Mesendoderm (in vitro differentiated cells): ENCODE measurements around the gene CD7.

Experiments
- DNase-seq: peaks from one replicate; pipeline ENCODE4 v3.0.0; 2013
- H2AK5ac ChIP-seq: 2 replicates; pipeline ENCODE4 v1.6.1; 2013; ENCODE audit warnings: low read length, inconsistent platforms
- H2BK120ac ChIP-seq: 2 replicates; pipeline ENCODE4 v1.6.1; 2013; ENCODE audit warnings: low read depth, mild to moderate bottlenecking, low read length, moderate library complexity, mixed read lengths
- H2BK15ac ChIP-seq: replicated peaks from 2 replicates; pipeline ENCODE4 v1.6.1; 2013; ENCODE audit warnings: low read depth, mild to moderate bottlenecking, moderate library complexity
- H2BK5ac ChIP-seq: 2 replicates; pipeline ENCODE4 v1.6.1; 2013; ENCODE audit warnings: low read length, inconsistent platforms
- H3K18ac ChIP-seq: 2 replicates; pipeline ENCODE4 v1.6.1; 2013; ENCODE audit warnings: mild to moderate bottlenecking, low read length, mixed read lengths
- H3K23ac ChIP-seq: one replicate; pipeline ENCODE4 v1.6.1; 2013; ENCODE audit warnings: low read length
- H3K27ac ChIP-seq: 2 replicates; pipeline ENCODE4 v1.5.1; 2013; ENCODE audit warnings: low read depth, mild to moderate bottlenecking, inconsistent platforms, low read length, moderate library complexity
- H3K27me3 ChIP-seq: 2 replicates; pipeline ENCODE4 v1.6.1; 2013; ENCODE audit warnings: low read length, control low read depth, mild to moderate bottlenecking, inconsistent platforms; ENCODE audit not compliant: insufficient read depth, poor library complexity
- H3K36me3 ChIP-seq: 2 replicates; pipeline ENCODE4 v1.6.1; 2013; ENCODE audit warnings: low read length, inconsistent platforms; ENCODE audit not compliant: control insufficient read depth, insufficient read depth
- H3K4ac ChIP-seq: one replicate; pipeline ENCODE4 v1.6.1; 2013; ENCODE audit warnings: low read depth, mild to moderate bottlenecking, low read length, moderate library complexity
- H3K4me1 ChIP-seq: 2 replicates; pipeline ENCODE4 v1.6.1; 2013; ENCODE audit warnings: low read depth, low read length, inconsistent platforms; ENCODE audit not compliant: control insufficient read depth
- H3K4me2 ChIP-seq: 2 replicates; pipeline ENCODE4 v1.6.1; 2013; ENCODE audit warnings: low read length
- H3K4me3 ChIP-seq: 2 replicates; pipeline ENCODE4 v1.5.1; 2013; ENCODE audit warnings: mild to moderate bottlenecking, low read length
- H3K56ac ChIP-seq: one replicate; pipeline ENCODE4 v1.6.1; 2013; ENCODE audit warnings: low read length
- H3K79me1 ChIP-seq: 2 replicates; pipeline ENCODE4 v1.6.1; 2013; ENCODE audit warnings: low read length, inconsistent platforms
- H3K79me2 ChIP-seq: 2 replicates; pipeline ENCODE4 v1.6.1; 2013; ENCODE audit warnings: mild to moderate bottlenecking, low read length; ENCODE audit not compliant: control insufficient read depth, insufficient read depth
- H3K9ac ChIP-seq: 2 replicates; pipeline ENCODE4 v1.6.1; 2013; ENCODE audit warnings: low read length, inconsistent platforms
- H4K5ac ChIP-seq: one replicate; pipeline ENCODE4 v1.6.1; 2013; ENCODE audit warnings: low read length
- H4K8ac ChIP-seq: one replicate; pipeline ENCODE4 v1.6.1; 2013; ENCODE audit warnings: low read depth, mild to moderate bottlenecking, control low read depth, low read length, moderate library complexity
- WGBS: extraction: QIAGEN DNeasy Blood & Tissue Kit; methylation state at CpG from one replicate; pipeline ENCODE4 v1.1.7; 2013; ENCODE audit warnings: low lambda C conversion rate, missing lambda C conversion rate; ENCODE audit not compliant: insufficient coverage; ENCODE audit errors: extremely low coverage; 5-methylcytosine and 5-hydroxymethylcytosine counted together

Gene CD7

GRCh38 chr17:82304826-82305726, 12.3 kb downstream of the CD7 start:
- Histone ChIP-seq H4K5ac (no peak overlapping the region), H3K4me3 (no peak overlapping the region), H3K23ac (no peak overlapping the region), H2BK120ac (no peak overlapping the region), H3K79me1 (no peaks in the 10 kb centered on the region), H4K8ac (no peak overlapping the region), H3K27me3 (no peaks in the 10 kb centered on the region), H3K56ac (no peak overlapping the region), H3K27ac (no peak overlapping the region), H3K36me3 (no peaks in the 10 kb centered on the region), H2BK15ac (no peak overlapping the region), H3K4ac (no peak overlapping the region), H3K4me1 (no peaks in the 10 kb centered on the region), H3K9ac (no peak overlapping the region), H2AK5ac (no peak overlapping the region), H3K18ac (no peak overlapping the region), H3K79me2 (no peaks in the 10 kb centered on the region), H3K4me2 (no peak overlapping the region), H2BK5ac (no peak overlapping the region)
- no CpG with 5 or more reads among the region's 23 CpGs for WGBS
- no peak for DNase-seq

GRCh38 chr17:82303944-82304808, 13.2 kb downstream of the CD7 start:
- Histone ChIP-seq H3K4ac (no peak overlapping the region), H3K56ac (no peak overlapping the region), H3K4me1 (no peaks in the 10 kb centered on the region), H4K5ac (no peak overlapping the region), H4K8ac (no peak overlapping the region), H3K4me3 (no peak overlapping the region), H2BK15ac (no peak overlapping the region), H2BK120ac (no peak overlapping the region), H3K27ac (no peak overlapping the region), H3K27me3 (no peaks in the 10 kb centered on the region), H3K23ac (no peak overlapping the region), H3K18ac (no peak overlapping the region), H3K36me3 (no peaks in the 10 kb centered on the region), H2AK5ac (no peak overlapping the region), H3K79me2 (no peaks in the 10 kb centered on the region), H3K4me2 (no peak overlapping the region), H3K79me1 (no peaks in the 10 kb centered on the region), H3K9ac (no peak overlapping the region), H2BK5ac (no peak overlapping the region)
- DNase-seq: no peak
- WGBS: no CpG with 5 or more reads among the region's 26 CpGs

- Histone ChIP-seq H3K9ac (no peak overlapping the region), H3K36me3 (no peaks in the 10 kb centered on the region), H3K4me3 (no peak overlapping the region), H3K4me1 (no peaks in the 10 kb centered on the region), H2BK15ac (no peak overlapping the region), H3K79me2 (no peaks in the 10 kb centered on the region), H3K18ac (no peak overlapping the region), H3K4me2 (no peak overlapping the region), H3K23ac (no peak overlapping the region), H3K56ac (no peak overlapping the region), H4K8ac (no peak overlapping the region), H2BK120ac (no peak overlapping the region), H3K27me3 (no peaks in the 10 kb centered on the region), H3K27ac (no peak overlapping the region), H2BK5ac (no peak overlapping the region), H3K79me1 (no peaks in the 10 kb centered on the region), H4K5ac (no peak overlapping the region), H2AK5ac (no peak overlapping the region), H3K4ac (no peak overlapping the region)
- no peak for DNase-seq
- WGBS: no CpG with 5 or more reads among the region's 35 CpGs
These were observed 14.1 kb downstream of the CD7 start for GRCh38 chr17:82302991-82303943.

- no peak overlapping the region for H3K23ac ChIP-seq
- H3K4ac ChIP-seq: no peak overlapping the region
- H3K79me2 ChIP-seq: no peaks in the 10 kb centered on the region
- no peak overlapping the region for H3K9ac ChIP-seq
- H2BK120ac ChIP-seq: no peak overlapping the region
- no peak overlapping the region for H2AK5ac ChIP-seq
- no peak overlapping the region for H3K18ac ChIP-seq
- no peak overlapping the region for H4K5ac ChIP-seq
- H2BK5ac ChIP-seq: no peak overlapping the region
- H3K4me3 ChIP-seq: no peak overlapping the region
- H3K27me3 ChIP-seq: no peaks in the 10 kb centered on the region
- no peak overlapping the region for H3K27ac ChIP-seq
- H3K4me2 ChIP-seq: no peak overlapping the region
- no peaks in the 10 kb centered on the region for H3K79me1 ChIP-seq
- no peaks in the 10 kb centered on the region for H3K4me1 ChIP-seq
- H2BK15ac ChIP-seq: no peak overlapping the region
- no peak overlapping the region for H3K56ac ChIP-seq
- no peak for DNase-seq
- H3K36me3 ChIP-seq: no peaks in the 10 kb centered on the region
- WGBS: no CpG with 5 or more reads among the region's 15 CpGs
- no peak overlapping the region for H4K8ac ChIP-seq
These were observed 14.8 kb downstream of the CD7 start for GRCh38 chr17:82302568-82302963.

GRCh38 chr17:82301916-82302567, 15.4 kb downstream of the CD7 start:
- Histone ChIP-seq H3K4me3 (no peak overlapping the region), H3K56ac (no peak overlapping the region), H3K36me3 (no peaks in the 10 kb centered on the region), H3K4me2 (no peak overlapping the region), H3K4me1 (no peaks in the 10 kb centered on the region), H4K8ac (no peak overlapping the region), H2AK5ac (no peak overlapping the region), H3K27me3 (no peaks in the 10 kb centered on the region), H3K18ac (no peak overlapping the region), H2BK120ac (no peak overlapping the region), H3K27ac (no peak overlapping the region), H2BK15ac (no peak overlapping the region), H3K79me2 (no peaks in the 10 kb centered on the region), H3K9ac (no peak overlapping the region), H3K4ac (no peak overlapping the region), H2BK5ac (no peak overlapping the region), H4K5ac (no peak overlapping the region), H3K23ac (no peak overlapping the region), H3K79me1 (no peaks in the 10 kb centered on the region)
- no peak for DNase-seq
- no CpG with 5 or more reads among the region's 23 CpGs for WGBS
